Endodermal cell (in vitro differentiated cells): ENCODE results near the gene ASAP2. TPM values are rescaled to one million over a fixed set of nuclear protein-coding genes. Genes with fewer than 3 reads are reported as not detected.

ENCODE experiments used
- DNase-seq: peaks from one replicate; pipeline ENCODE4 v3.0.0-alpha.2; 2017
- H3K27ac ChIP-seq: 2 replicates; pipeline ENCODE4 v1.5.1; 2013; ENCODE audit warnings: mild to moderate bottlenecking, low read depth, low read length, moderate library complexity
- H3K27me3 ChIP-seq: 2 replicates; pipeline ENCODE4 v1.6.1; 2013; ENCODE audit warnings: mild to moderate bottlenecking, low read length, moderate library complexity; ENCODE audit not compliant: insufficient read depth, control insufficient read depth, poor library complexity, severe bottlenecking
- H3K36me3 ChIP-seq: 2 replicates; pipeline ENCODE4 v1.7.0; 2013; ENCODE audit warnings: mild to moderate bottlenecking, low read length, moderate library complexity; ENCODE audit not compliant: control insufficient read depth, insufficient read depth
- H3K4me1 ChIP-seq: one replicate; pipeline ENCODE4 v1.7.0; 2013; ENCODE audit warnings: low read length; ENCODE audit not compliant: control insufficient read depth, insufficient read depth
- H3K4me3 ChIP-seq: 2 replicates; pipeline ENCODE4 v1.5.1; 2013; ENCODE audit warnings: mild to moderate bottlenecking, low read length, moderate library complexity
- H3K9ac ChIP-seq: 2 replicates; pipeline ENCODE4 v1.6.1; 2013; ENCODE audit warnings: mild to moderate bottlenecking, low read length, moderate library complexity; ENCODE audit not compliant: poor library complexity, severe bottlenecking; ENCODE audit errors: extremely low read depth
- H3K9me3 ChIP-seq: 2 replicates; pipeline ENCODE4 v1.6.1; 2013; ENCODE audit warnings: mild to moderate bottlenecking, low read length, moderate library complexity; ENCODE audit not compliant: control insufficient read depth
- H3K27ac Mint-ChIP-seq: 2 replicates; pipeline ENCODE4 v1.8.0; 2020; ENCODE audit warnings: mixed read lengths
- H3K27me3 Mint-ChIP-seq: 2 replicates; pipeline ENCODE4 v1.8.0; 2021; ENCODE audit warnings: mild to moderate bottlenecking, mixed read lengths; ENCODE audit not compliant: insufficient read depth
- H3K36me3 Mint-ChIP-seq: 2 replicates; pipeline ENCODE4 v1.8.0; 2020; ENCODE audit warnings: low read depth, mixed read lengths
- H3K4me1 Mint-ChIP-seq: 2 replicates; pipeline ENCODE4 v1.8.0; 2020; ENCODE audit warnings: mixed read lengths
- H3K4me3 Mint-ChIP-seq: 2 replicates; pipeline ENCODE4 v1.8.0; 2020; ENCODE audit warnings: mild to moderate bottlenecking, moderate library complexity, mixed read lengths
- H3K9me3 Mint-ChIP-seq: 2 replicates; pipeline ENCODE4 v1.8.0; 2020; ENCODE audit warnings: mild to moderate bottlenecking, mixed read lengths
- WGBS, 2 experiments: methylation state at CpG; one replicate each; pipeline versions ENCODE4 v1.1.5 to v1.1.7; 2013; ENCODE audit warnings: missing lambda C conversion rate in 2 of 2, mixed read lengths in 1 of 2; ENCODE audit not compliant: insufficient coverage in 1 of 2, insufficient read length in 1 of 2; 5-methylcytosine and 5-hydroxymethylcytosine counted together
- total RNA-seq, 2 donors: library from RNA; stranded (reverse); fragmentation: NEBNext Ultra II Directional in 1 of 2; extraction: Animal tissue kit (Norgen Biotek cat#: 25700) in 1 of 2; gene quantifications; 2 replicates in 1 of 2; 3 replicates in 1 of 2; pipeline ENCODE4 v1.2.1, GENCODE V29; 2021
- TF ChIP-seq, protein P1 (sequence below): fragments of 200-600 bp; sonication (generic); conservative IDR thresholded peaks from 2 replicates; pipeline ENCODE4 v1.5.0; 2021; ENCODE audit warnings: antibody characterized with exemption, mild to moderate bottlenecking

The ASAP2 gene
- total RNA-seq, 2 donors from 2014 or later = 11.8 to 20.4 TPM

GRCh38 chr2:9330612-9331270 lies 124.1 kb downstream of the ASAP2 start:
- H3K4me3 Mint-ChIP-seq = no peak overlapping the region
- peaks cover 5% of the 10 kb centered on the region for H3K36me3 ChIP-seq
- TF ChIP-seq, protein P1, sequence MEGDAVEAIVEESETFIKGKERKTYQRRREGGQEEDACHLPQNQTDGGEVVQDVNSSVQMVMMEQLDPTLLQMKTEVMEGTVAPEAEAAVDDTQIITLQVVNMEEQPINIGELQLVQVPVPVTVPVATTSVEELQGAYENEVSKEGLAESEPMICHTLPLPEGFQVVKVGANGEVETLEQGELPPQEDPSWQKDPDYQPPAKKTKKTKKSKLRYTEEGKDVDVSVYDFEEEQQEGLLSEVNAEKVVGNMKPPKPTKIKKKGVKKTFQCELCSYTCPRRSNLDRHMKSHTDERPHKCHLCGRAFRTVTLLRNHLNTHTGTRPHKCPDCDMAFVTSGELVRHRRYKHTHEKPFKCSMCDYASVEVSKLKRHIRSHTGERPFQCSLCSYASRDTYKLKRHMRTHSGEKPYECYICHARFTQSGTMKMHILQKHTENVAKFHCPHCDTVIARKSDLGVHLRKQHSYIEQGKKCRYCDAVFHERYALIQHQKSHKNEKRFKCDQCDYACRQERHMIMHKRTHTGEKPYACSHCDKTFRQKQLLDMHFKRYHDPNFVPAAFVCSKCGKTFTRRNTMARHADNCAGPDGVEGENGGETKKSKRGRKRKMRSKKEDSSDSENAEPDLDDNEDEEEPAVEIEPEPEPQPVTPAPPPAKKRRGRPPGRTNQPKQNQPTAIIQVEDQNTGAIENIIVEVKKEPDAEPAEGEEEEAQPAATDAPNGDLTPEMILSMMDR = no peak
- no peak overlapping the region for H3K9ac ChIP-seq
- H3K4me3 ChIP-seq = no peak overlapping the region
- peaks cover 19% of the 10 kb centered on the region for H3K4me1 Mint-ChIP-seq
- WGBS, 2 experiments = 92 to 94% methylated on average over 15 to 19 of the region's 19 CpGs
- no peak overlapping the region for H3K27ac Mint-ChIP-seq
- H3K27me3 ChIP-seq = no peaks in the 10 kb centered on the region
- no peaks in the 10 kb centered on the region for H3K36me3 Mint-ChIP-seq
- H3K27ac ChIP-seq = no peak overlapping the region
- H3K4me1 ChIP-seq = peaks cover 19% of the 10 kb centered on the region
- H3K9me3 Mint-ChIP-seq = no peaks in the 10 kb centered on the region
- H3K27me3 Mint-ChIP-seq = no peaks in the 10 kb centered on the region
- DNase-seq = no peak
- H3K9me3 ChIP-seq = no peaks in the 10 kb centered on the region

GRCh38 chr2:9331704-9332103 lies 125.1 kb downstream of the ASAP2 start:
- H3K4me3 Mint-ChIP-seq = no peak overlapping the region
- peak overlapping the region; percentile 65 for H3K27ac Mint-ChIP-seq
- peak; percentile 87 for DNase-seq
- no peak overlapping the region for H3K27ac ChIP-seq
- TF ChIP-seq, protein P1 = no peak
- H3K36me3 Mint-ChIP-seq = no peaks in the 10 kb centered on the region
- no peak overlapping the region for H3K4me3 ChIP-seq
- no peaks in the 10 kb centered on the region for H3K9me3 ChIP-seq
- peaks cover 5% of the 10 kb centered on the region for H3K36me3 ChIP-seq
- no peaks in the 10 kb centered on the region for H3K9me3 Mint-ChIP-seq
- no peaks in the 10 kb centered on the region for H3K27me3 ChIP-seq
- peaks cover 19% of the 10 kb centered on the region for H3K4me1 Mint-ChIP-seq
- 61 to 67% methylated on average over 4 to 7 of the region's 7 CpGs for WGBS, 2 experiments
- H3K4me1 ChIP-seq = peaks cover 19% of the 10 kb centered on the region
- H3K27me3 Mint-ChIP-seq = no peaks in the 10 kb centered on the region
- no peak overlapping the region for H3K9ac ChIP-seq

GRCh38 chr2:9332136-9332852 lies 125.7 kb downstream of the ASAP2 start:
- Mint-ChIP-seq H3K4me3 (no peak overlapping the region), H3K27ac (peak overlapping the region; percentile 65), H3K27me3 (no peaks in the 10 kb centered on the region), H3K4me1 (peaks cover 19% of the 10 kb centered on the region), H3K9me3 (no peaks in the 10 kb centered on the region), H3K36me3 (no peaks in the 10 kb centered on the region)
- TF ChIP-seq, protein P1 = no peak
- Histone ChIP-seq H3K4me3 (no peak overlapping the region), H3K27me3 (no peaks in the 10 kb centered on the region), H3K4me1 (peaks cover 19% of the 10 kb centered on the region), H3K9ac (no peak overlapping the region), H3K27ac (no peak overlapping the region), H3K9me3 (no peaks in the 10 kb centered on the region), H3K36me3 (peaks cover 5% of the 10 kb centered on the region)
- WGBS, 2 experiments = 91 to 93% methylated on average over 10 to 12 of the region's 13 CpGs
- no peak for DNase-seq
